Colon (tissue), 2 donors: Measurements from ENCODE around the gene TREX2.

Source experiments
- FAIRE-seq: peaks from 2 replicates; lab custom pipeline; 2012; peaks lifted over from hg19 to GRCh38; lab: Jason Lieb, UNC
- donor health status: control.
- donor health status: control.

The TREX2 gene

DNA sequence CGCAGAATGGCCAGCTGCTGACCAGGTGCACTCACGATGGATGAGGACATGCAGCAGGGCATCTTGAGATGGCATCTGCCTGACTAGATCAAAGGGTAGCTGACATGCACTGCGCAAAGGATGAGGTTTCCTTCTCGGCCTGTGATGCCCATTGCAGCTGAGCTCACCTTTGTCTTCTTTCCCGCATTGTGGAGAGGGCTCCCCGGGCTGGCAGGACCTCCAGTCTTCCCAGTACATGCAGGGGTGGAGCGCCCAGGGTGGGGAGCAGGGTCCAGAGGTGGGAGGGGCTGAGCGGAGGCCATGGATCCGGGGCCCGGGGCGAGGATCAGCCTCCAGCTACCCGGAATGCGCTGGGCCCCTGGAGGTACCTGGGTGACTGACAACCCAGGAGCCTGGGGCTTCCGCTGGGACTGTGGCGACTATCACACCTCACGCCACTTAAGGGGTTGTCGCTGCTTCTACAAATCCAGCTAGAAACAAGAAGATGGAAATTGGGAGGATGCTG is 12.0 kb downstream of the TREX2 start:
- FAIRE-seq, result no peak

- FAIRE-seq, result no peak
Observed at GRCh38 chrX:153433161-153433680, 12.6 kb downstream of the TREX2 start.

- FAIRE-seq, result no peak
Observed at GRCh38 chrX:153430796-153431195, 15.1 kb downstream of the TREX2 start.

DNA sequence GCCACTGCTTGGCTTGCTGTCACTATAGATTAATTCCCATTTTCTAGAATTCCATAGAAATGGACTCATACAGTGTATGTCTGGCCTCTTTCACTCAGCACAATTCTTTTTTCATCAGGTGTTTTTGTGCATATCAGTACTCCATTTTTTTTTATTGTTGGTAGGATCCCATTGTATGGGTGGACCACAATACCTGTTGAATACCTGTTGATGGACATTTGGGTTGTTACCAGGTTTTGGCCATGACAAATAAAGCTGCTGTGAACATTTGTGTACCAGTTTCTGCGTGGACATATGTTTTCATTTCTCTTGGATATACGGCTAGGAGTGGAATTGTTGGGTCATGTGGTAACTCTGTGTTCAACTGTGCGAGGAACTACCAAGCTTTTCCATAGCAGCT is 19.7 kb downstream of the TREX2 start:
- no peak for FAIRE-seq

- FAIRE-seq, result no peak
Observed at GRCh38 chrX:153423652-153424051, 22.2 kb downstream of the TREX2 start.

GRCh38 chrX:153421856-153422255 is 24.0 kb downstream of the TREX2 start:
- FAIRE-seq, result no peak

GRCh38 chrX:153420851-153421599 is 24.8 kb downstream of the TREX2 start:
- no peak for FAIRE-seq

GRCh38 chrX:153417637-153418036 is 28.2 kb downstream of the TREX2 start:
- FAIRE-seq, result no peak

- no peak for FAIRE-seq
Observed at GRCh38 chrX:153416781-153417450, 28.9 kb downstream of the TREX2 start.

GRCh38 chrX:153414856-153415510 is 30.9 kb downstream of the TREX2 start:
- no peak for FAIRE-seq

DNA sequence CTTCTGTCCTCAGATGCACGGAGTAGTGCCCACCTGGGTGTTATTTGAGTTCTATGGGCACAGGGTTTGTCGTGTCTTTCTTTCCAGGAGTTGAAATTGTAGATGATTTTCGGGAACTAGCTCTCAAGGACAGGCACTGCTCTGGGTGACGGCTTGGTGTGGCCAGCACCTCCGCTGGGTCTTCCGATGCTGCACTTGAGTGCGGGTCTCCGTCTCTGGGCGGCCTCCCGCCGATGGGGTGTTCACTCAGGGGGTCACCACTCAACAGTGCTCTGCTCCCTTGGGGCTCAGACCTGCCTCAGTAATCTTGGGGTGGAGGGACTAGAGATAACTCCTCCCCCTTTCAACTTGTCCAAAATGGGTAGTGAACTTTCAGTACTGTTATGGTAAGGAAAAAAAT is 32.1 kb downstream of the TREX2 start:
- FAIRE-seq, result no peak

GRCh38 chrX:153412746-153413720 is 32.8 kb downstream of the TREX2 start:
- no peak for FAIRE-seq

DNA sequence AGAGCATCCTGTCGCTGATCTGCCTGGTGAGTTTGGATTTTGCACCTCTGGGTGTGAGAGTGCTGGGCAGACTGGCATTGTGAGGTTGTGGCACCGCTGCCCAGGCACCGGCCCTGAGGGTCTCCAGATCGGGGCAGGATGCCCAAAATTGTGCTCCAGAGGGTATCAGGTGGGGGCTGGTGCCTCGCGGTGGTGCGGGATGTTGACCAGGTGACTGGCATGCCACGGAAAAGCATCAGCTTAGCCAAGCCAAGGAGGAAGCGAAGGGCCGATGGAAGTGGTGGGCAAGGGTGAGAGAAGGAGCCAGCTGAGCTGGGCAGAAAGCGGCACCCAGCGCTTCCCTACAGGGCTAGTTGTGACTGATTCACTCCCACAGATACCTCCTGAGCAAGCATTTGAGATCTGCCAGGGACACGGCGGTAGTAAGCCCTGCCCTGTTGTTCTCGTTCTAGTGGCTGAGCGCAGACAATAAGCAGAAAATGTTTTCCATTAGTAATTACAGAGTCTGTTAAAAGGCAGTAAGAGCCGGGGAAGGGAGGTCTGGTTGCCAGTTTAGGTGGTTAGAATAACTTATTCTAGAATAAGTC is 33.8 kb downstream of the TREX2 start:
- FAIRE-seq, result no peak

GRCh38 chrX:153411255-153411987 is 34.4 kb downstream of the TREX2 start, which contains the start of gene ZFP92:
Gene ZFP92, plus strand, starts transcription at chrX:153411472. Its CDS starts 6,851 bp downstream, at chrX:153418323.
- no peak for FAIRE-seq

- FAIRE-seq, result no peak
Observed at GRCh38 chrX:153410888-153411254, 35.0 kb downstream of the TREX2 start.

GRCh38 chrX:153410373-153410772 is 35.5 kb downstream of the TREX2 start:
- FAIRE-seq, result no peak

DNA sequence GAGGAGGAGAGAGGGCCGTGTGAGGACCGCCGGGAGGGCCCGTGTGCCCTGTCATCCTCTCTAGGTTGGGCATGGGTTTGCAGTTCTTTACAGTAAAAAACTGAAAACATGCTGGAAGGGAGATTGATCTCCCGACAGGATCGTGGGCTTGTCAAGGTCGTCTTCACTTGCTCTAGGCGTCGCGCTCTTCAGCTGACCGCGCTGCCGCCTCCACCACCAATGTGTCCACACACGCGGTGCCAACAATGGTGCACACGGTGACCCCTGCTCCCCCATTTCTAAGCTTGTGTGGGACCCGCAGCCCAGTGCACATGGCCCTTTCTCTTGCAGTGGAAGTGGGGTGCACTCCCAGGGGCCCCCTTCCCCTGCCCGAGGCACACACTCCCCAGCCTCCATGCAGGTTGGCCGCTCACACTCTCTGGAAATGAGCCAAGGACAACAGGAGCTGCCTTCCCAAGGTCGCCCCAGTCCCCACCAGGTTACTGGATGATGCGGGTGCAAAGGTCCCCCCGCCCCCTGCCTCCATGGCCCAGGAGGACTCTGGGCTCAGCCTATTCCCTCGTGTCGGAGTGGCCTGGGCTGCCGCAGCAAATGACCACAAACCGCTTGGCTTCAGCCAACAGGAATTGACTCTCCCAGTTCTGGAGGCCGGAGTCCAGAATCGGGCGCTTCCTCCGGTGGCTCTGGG is 36.3 kb downstream of the TREX2 start:
- FAIRE-seq, result no peak

DNA sequence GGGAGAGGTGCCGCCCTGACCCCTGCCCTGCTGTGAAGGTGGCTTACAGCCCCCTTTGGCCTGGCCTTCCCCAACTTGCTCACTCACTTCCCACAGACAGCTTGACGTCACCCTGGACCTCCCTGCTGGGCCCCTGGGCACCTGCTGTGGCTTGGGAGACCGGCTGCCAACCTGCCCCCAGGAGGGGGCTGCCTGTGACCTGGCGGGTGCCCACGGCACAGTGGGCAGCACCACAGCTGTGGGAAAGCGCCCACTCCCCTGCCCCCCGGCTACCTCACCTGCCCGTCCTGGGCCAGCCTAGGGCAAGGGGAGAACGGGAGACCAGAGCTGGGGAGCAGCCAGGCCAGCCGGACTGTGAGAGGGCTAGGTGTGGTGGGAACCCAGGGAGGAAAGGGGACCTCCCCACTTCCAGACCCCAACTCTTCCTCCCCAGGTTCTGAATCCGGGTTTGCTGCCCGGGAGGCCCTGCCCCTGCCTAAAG is 36.9 kb downstream of the TREX2 start:
- no peak for FAIRE-seq

DNA sequence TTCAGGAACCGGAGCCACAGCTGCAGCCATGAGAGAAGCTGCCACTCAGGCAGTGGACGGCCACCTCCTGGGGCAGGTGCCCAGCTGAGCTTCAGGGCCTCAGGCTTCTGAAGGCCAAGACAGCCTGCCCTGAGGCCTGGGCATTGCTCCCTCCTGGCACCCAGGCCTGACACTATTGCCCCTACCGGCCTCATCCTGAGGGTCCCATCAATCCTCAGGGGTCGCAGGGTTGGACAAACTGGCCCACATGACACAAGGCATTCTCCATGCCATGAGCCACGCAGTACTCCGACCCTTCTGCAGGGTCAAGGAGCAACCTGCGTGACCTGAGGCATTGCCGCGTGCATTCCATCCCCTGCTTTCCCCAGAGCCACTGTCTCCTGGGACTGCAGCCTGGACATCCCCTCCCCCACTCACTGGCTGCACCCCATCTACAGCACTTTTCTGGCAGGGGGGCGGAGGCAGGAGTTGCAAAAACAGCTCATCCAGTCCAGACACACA is 37.6 kb downstream of the TREX2 start:
- no peak for FAIRE-seq

GRCh38 chrX:153407736-153408135 is 38.1 kb downstream of the TREX2 start:
- FAIRE-seq, result no peak
